HCT116 (cell line): ENCODE data around the gene MAST4. TPM values are rescaled to one million over a fixed set of nuclear protein-coding genes. Genes with fewer than 3 reads are reported as not detected.

Source experiments
- ATAC-seq: fragments of 200-7000 bp; cut with Tn5 transposase; 2 replicates; pipeline ENCODE4 v1.9.1; 2020; ENCODE audit warnings: mild to moderate bottlenecking, moderate library complexity
- BruUV-seq: library from RNA; stranded (reverse); fragments of 400-500 nt; replicated peaks from 2 replicates; lab custom pipeline; 2021; lab: Mats Ljungman, UMichigan
- CTCF ChIA-PET: fragments of 300-600 bp; sonication (Branson Sonifier 250); formaldehyde crosslinking; loops from one replicate; lab custom pipeline; 2021; ENCODE audit warnings: antibody characterized with exemption; lab: Charles Lee
- POLR2A ChIA-PET: fragments of 300-600, 350-600 bp; sonication (Branson Sonifier 250); formaldehyde crosslinking; loops from one replicate; lab custom pipeline; 2021; ENCODE audit warnings: antibody characterized with exemption; lab: Charles Lee
- RAD21 ChIA-PET, 2 experiments: fragments of 300-600 bp; sonication (Branson Sonifier 250); formaldehyde crosslinking; loops; one replicate each; lab custom pipeline; 2023; ENCODE audit warnings: low total read pairs in 2 of 2; ENCODE audit not compliant: uncharacterized antibody in 2 of 2, unreplicated experiment in 2 of 2, low non-redundant PET in 1 of 2; lab: Charles Lee
- DNase-seq: peaks from one replicate; pipeline ENCODE4 v3.0.0-alpha.2; 2010; ENCODE audit warnings: low read depth, low spot score
- H2AFZ ChIP-seq: fragments of 200-600 bp; shearing (Covaris generic), sonication (generic); 2 replicates; pipeline ENCODE4 v1.6.1; 2017; ENCODE audit warnings: low read depth, mixed run types, mixed read lengths, antibody characterized with exemption, low read length; ENCODE audit not compliant: poor library complexity, severe bottlenecking
- H3K27ac ChIP-seq: 2 replicates; pipeline ENCODE4 v1.5.1; 2012; ENCODE audit warnings: low read depth, low read length
- H3K27me3 ChIP-seq: fragments of 200-600 bp; sonication (generic); 2 replicates; pipeline ENCODE4 v1.6.1; 2016; ENCODE audit warnings: mixed run types, low read length, mixed read lengths; ENCODE audit not compliant: insufficient read depth
- H3K36me3 ChIP-seq, 2 experiments: fragments of 200-500 bp in 1 of 2; fragments of 200-600 bp in 1 of 2; sonication (Bioruptor generic) in 1 of 2; sonication (generic) in 1 of 2; 2 replicates each; pipeline versions ENCODE4 v1.5.1 to v1.6.1; 2014 to 2016; ENCODE audit warnings: low read length in 2 of 2, inconsistent platforms in 1 of 2, mixed read lengths in 1 of 2, mixed run types in 1 of 2; ENCODE audit not compliant: insufficient read depth in 2 of 2, control insufficient read depth in 1 of 2
- H3K4me1 ChIP-seq, 2 experiments: fragments of 200-600 bp in 1 of 2; sonication (generic) in 1 of 2; 2 replicates each; pipeline versions ENCODE4 v1.5.1 to v1.6.1; 2012 to 2017; ENCODE audit warnings: low read length in 2 of 2, inconsistent platforms in 1 of 2, mild to moderate bottlenecking in 1 of 2, mixed read lengths in 1 of 2, mixed run types in 1 of 2, moderate library complexity in 1 of 2; ENCODE audit not compliant: insufficient read depth in 2 of 2, control insufficient read depth in 1 of 2
- H3K4me2 ChIP-seq: fragments of 200-600 bp; sonication (generic); 2 replicates; pipeline ENCODE4 v1.6.1; 2017; ENCODE audit warnings: mixed run types, low read length, mixed read lengths
- H3K4me3 ChIP-seq, 2 experiments: fragments of 200-600 bp in 1 of 2; sonication (generic) in 1 of 2; replicated peaks in 1 of 2; 2 replicates each; pipeline ENCODE4 v1.5.1; 2011 to 2016; ENCODE audit warnings: low read length in 2 of 2, control low read depth in 1 of 2, low read depth in 1 of 2, mild to moderate bottlenecking in 1 of 2, mixed read lengths in 1 of 2, mixed run types in 1 of 2
- H3K79me2 ChIP-seq: fragments of 200-600 bp; sonication (generic); 2 replicates; pipeline ENCODE4 v1.6.1; 2017; ENCODE audit warnings: mild to moderate bottlenecking, mixed run types, low read length, moderate library complexity, mixed read lengths; ENCODE audit not compliant: insufficient read depth
- H3K9ac ChIP-seq: fragments of 200-600 bp; sonication (generic); 2 replicates; pipeline ENCODE4 v1.6.1; 2016; ENCODE audit warnings: low read length, mixed read lengths
- H3K9me2 ChIP-seq: fragments of 200-600 bp; sonication (generic), shearing (Covaris generic); 2 replicates; pipeline ENCODE4 v1.6.1; 2017; ENCODE audit warnings: mixed run types, mild to moderate bottlenecking, moderate library complexity; ENCODE audit not compliant: insufficient read depth
- H3K9me3 ChIP-seq, 2 experiments: fragments of 200-500 bp in 1 of 2; fragments of 200-600 bp in 1 of 2; sonication (Bioruptor generic) in 1 of 2; sonication (generic) in 1 of 2; 2 replicates each; pipeline ENCODE4 v1.6.1; 2014 to 2017; ENCODE audit warnings: low read length in 2 of 2, mixed read lengths in 2 of 2, inconsistent platforms in 1 of 2, low read depth in 1 of 2, mild to moderate bottlenecking in 1 of 2, mixed run types in 1 of 2, moderate library complexity in 1 of 2; ENCODE audit not compliant: control insufficient read depth in 1 of 2, insufficient read depth in 1 of 2
- H4K20me1 ChIP-seq: fragments of 200-600 bp; sonication (generic), shearing (Covaris generic); 2 replicates; pipeline ENCODE4 v1.6.1; 2017; ENCODE audit warnings: mixed run types, mild to moderate bottlenecking, moderate library complexity; ENCODE audit not compliant: insufficient read depth
- CBX3 ChIP-seq: IDR thresholded peaks from 2 replicates; pipeline ENCODE4 v1.6.1; 2012; ENCODE audit warnings: low read depth
- EGR1 ChIP-seq: IDR thresholded peaks from 2 replicates; pipeline ENCODE4 v1.6.1; 2012; ENCODE audit warnings: low read depth
- ELF1 ChIP-seq: IDR thresholded peaks from 2 replicates; pipeline ENCODE4 v1.6.1; 2012; ENCODE audit warnings: low read depth, borderline replicate concordance
- EZH2 ChIP-seq: fragments of 200-600 bp; sonication (generic); IDR thresholded peaks from 2 replicates; pipeline ENCODE4 v1.6.1; 2017; ENCODE audit warnings: antibody characterized with exemption, mixed run types
- JUND ChIP-seq: IDR thresholded peaks from 2 replicates; pipeline ENCODE4 v1.6.1; 2012
- POLR2AphosphoS5 ChIP-seq: IDR thresholded peaks from 2 replicates; pipeline ENCODE4 v1.6.1; 2011; ENCODE audit warnings: mild to moderate bottlenecking, low read depth, low read length, moderate library complexity
- SRF ChIP-seq: IDR thresholded peaks from 2 replicates; pipeline ENCODE4 v1.6.1; 2012; ENCODE audit warnings: low read depth
- TCF7L2 ChIP-seq: IDR thresholded peaks from 2 replicates; pipeline ENCODE4 v1.7.0; 2011; ENCODE audit warnings: borderline replicate concordance, inconsistent platforms; ENCODE audit not compliant: insufficient read depth, insufficient read length; ENCODE audit errors: extremely low read depth
- ZFX ChIP-seq: fragments of 450-650 bp; IDR thresholded peaks from 2 replicates; pipeline ENCODE4 v1.6.1; 2017
- ZNF274 ChIP-seq: fragments of 200-500 bp; sonication (Bioruptor generic); IDR thresholded peaks from 2 replicates; pipeline ENCODE4 v1.6.1; 2014; ENCODE audit warnings: mild to moderate bottlenecking, low read depth, low read length, inconsistent platforms
- intact Hi-C: fragments of 100-400 bp; cut with micrococcal nuclease; formaldehyde crosslinking; loops from 2 replicates; pipeline ENCODE4 v1.10.0; 2022
- total RNA-seq: library from RNA; stranded (reverse); gene quantifications from one replicate; pipeline ENCODE4 v1.2.1, GENCODE V29; 2021; ENCODE audit not compliant: unreplicated experiment
- TF ChIP-seq, protein P1 (sequence below): IDR thresholded peaks from 2 replicates; pipeline ENCODE4 v1.6.1; 2012
- TF ChIP-seq, protein P2 (sequence below), 3 experiments: fragments of 200-600 bp in 1 of 3; sonication (generic) in 1 of 3; IDR thresholded peaks in 2 of 3; conservative IDR thresholded peaks in 1 of 3; 2 replicates each; pipeline ENCODE4 v1.5.1; 2012 to 2017; ENCODE audit warnings: low read depth in 2 of 3, low read length in 2 of 3, antibody characterized with exemption in 1 of 3, borderline replicate concordance in 1 of 3, control low read depth in 1 of 3, mild to moderate bottlenecking in 1 of 3, mixed read lengths in 1 of 3, mixed run types in 1 of 3, moderate library complexity in 1 of 3; ENCODE audit not compliant: insufficient read depth in 1 of 3

Gene MAST4
- total RNA-seq, 1 experiment from 2014 or later, result 1.1 TPM

DNA sequence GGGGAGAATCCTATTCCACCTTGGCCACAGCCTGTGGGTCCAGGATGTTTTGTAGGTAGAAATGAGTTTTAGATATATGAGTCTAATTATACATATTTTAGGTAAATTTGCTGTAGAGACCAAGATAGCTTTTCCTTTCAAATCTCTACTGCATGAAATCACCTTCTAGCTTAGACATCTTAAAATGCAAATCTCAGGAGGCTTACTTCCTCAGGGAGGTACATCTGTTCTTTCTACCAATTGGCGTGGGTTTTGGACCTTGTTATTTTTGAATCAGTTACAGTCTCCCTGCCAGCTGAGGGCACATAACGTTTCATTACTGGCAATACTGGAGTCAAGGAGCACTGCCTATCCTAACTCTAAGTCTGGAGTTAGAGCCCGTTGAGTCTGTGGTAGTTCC lies 28.7 kb upstream of the MAST4 start (continued):
- TF ChIP-seq, protein P1, sequence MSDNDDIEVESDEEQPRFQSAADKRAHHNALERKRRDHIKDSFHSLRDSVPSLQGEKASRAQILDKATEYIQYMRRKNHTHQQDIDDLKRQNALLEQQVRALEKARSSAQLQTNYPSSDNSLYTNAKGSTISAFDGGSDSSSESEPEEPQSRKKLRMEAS, result no peak
- TF ChIP-seq POLR2AphosphoS5, result no peak
- TF ChIP-seq TCF7L2, result no peak
- TF ChIP-seq ZNF274, result no peak
- no peak for TF ChIP-seq JUND
- TF ChIP-seq, protein P2, sequence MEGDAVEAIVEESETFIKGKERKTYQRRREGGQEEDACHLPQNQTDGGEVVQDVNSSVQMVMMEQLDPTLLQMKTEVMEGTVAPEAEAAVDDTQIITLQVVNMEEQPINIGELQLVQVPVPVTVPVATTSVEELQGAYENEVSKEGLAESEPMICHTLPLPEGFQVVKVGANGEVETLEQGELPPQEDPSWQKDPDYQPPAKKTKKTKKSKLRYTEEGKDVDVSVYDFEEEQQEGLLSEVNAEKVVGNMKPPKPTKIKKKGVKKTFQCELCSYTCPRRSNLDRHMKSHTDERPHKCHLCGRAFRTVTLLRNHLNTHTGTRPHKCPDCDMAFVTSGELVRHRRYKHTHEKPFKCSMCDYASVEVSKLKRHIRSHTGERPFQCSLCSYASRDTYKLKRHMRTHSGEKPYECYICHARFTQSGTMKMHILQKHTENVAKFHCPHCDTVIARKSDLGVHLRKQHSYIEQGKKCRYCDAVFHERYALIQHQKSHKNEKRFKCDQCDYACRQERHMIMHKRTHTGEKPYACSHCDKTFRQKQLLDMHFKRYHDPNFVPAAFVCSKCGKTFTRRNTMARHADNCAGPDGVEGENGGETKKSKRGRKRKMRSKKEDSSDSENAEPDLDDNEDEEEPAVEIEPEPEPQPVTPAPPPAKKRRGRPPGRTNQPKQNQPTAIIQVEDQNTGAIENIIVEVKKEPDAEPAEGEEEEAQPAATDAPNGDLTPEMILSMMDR (IDR thresholded peaks at IDR 0.05 in 2 of 3, conservative IDR thresholded peaks at IDR 0.05 in 1 of 3; ENCODE audit: borderline replicate concordance in 1 of 3, insufficient read depth in 1 of 3, low read depth in 2 of 3, low read length in 2 of 3), result no peak
- no peak for TF ChIP-seq ZFX

DNA sequence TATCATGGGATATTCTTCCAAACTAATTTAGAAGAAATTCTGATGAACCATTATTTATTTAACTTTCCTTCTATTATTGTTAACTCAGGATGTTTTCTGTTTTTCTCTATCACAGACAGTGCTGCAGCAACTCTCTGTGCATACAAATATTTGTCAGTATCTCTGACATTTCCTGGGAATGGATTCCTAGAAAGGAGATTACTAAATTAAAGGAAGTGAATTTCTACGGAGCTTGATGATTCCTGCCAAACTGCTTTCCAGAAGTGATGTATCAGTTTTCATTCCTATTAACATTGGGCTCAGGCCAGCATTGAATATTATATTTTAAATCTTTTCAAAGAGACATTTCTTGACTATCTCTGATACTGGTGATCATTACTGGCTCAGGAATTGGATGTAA lies 26.0 kb upstream of the MAST4 start:
- no peaks in the 10 kb centered on the region for H4K20me1 ChIP-seq
- H3K9me2 ChIP-seq, result no peaks in the 10 kb centered on the region
- no peak for DNase-seq
- no peak overlapping the region for H3K9ac ChIP-seq
- peaks cover 23% of the 10 kb centered on the region; the same call in 1 of the 2 replicates for H3K27me3 ChIP-seq
- intact Hi-C loops, result no loop called here
- ChIA-PET CTCF (no interaction called here), RAD21 (no interaction called here), POLR2A (no interaction called here)
- no peak overlapping the region for H3K4me3 ChIP-seq
- no peaks in the 10 kb centered on the region for H3K36me3 ChIP-seq
- no peaks in the 10 kb centered on the region for H3K4me1 ChIP-seq
- no peak overlapping the region for H2AFZ ChIP-seq
- TF ChIP-seq ZNF274 (no peak), EZH2 (no peak), CBX3 (no peak), ELF1 (no peak), SRF (no peak), EGR1 (no peak), POLR2AphosphoS5 (no peak)
- TF ChIP-seq, protein P1, result no peak
- H3K79me2 ChIP-seq, result no peaks in the 10 kb centered on the region
- H3K4me2 ChIP-seq, result no peak overlapping the region
- no peaks in the 10 kb centered on the region for H3K9me3 ChIP-seq
- H3K27ac ChIP-seq, result no peak overlapping the region
- no peak for ATAC-seq
- no TSS peak for BruUV-seq
